HG02571 (cell line): ENCODE results near the gene DPEP3.

Source experiments
- ATAC-seq: cut with Tn5 transposase; IDR thresholded peaks from one replicate; pipeline ENCODE4 v1.9.1; 2021; ENCODE audit warnings: mild to moderate bottlenecking, moderate library complexity; ENCODE audit not compliant: unreplicated experiment

The DPEP3 gene

DNA sequence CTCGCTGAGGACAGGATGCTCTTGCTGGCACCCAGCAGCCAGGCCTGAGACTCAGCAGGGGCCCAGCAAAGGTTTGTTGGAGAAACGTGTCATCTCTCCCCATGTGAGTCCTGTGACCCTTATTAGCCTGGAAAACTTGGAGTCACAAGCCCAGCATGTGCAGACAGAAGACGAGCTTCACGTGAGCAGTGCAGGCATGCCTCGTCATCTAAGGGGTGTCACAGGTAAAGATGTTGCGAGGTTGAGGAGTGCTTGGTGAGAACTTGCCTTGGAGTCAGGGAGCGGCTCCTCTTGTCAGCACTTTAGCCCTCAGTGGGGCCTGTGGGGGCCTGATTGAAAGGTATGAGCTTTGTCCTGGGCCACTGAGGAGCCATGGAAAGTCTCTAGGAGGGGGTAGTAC is 46.5 kb downstream of the DPEP3 start:
- no peak for ATAC-seq

DNA sequence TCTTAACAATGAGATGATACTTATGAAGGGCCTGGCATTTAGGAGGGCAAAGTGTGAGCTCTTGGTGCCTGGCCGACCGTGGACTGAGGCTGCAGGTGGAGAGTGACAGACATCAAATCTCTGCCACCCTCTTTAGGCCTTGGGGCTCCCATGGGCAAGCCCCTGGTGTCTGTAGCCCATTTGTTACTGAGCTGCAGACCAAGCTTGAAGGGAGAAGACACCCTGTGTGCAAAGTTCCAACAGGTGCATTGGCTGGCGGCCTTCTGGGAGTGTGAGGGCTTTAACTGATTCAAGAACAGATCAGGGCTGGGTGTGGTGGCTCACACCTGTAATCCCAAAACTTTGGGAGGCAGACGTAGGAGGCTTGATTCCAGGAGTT is 47.8 kb downstream of the DPEP3 start:
- no peak for ATAC-seq

- ATAC-seq = no peak
Measured at GRCh38 chr16:67931712-67932461, 48.4 kb downstream of the DPEP3 start, which contains the start of gene CTRL. Gene CTRL (minus strand): TSS chr16:67931862. CDS start chr16:67931852, 10 bp downstream.

DNA sequence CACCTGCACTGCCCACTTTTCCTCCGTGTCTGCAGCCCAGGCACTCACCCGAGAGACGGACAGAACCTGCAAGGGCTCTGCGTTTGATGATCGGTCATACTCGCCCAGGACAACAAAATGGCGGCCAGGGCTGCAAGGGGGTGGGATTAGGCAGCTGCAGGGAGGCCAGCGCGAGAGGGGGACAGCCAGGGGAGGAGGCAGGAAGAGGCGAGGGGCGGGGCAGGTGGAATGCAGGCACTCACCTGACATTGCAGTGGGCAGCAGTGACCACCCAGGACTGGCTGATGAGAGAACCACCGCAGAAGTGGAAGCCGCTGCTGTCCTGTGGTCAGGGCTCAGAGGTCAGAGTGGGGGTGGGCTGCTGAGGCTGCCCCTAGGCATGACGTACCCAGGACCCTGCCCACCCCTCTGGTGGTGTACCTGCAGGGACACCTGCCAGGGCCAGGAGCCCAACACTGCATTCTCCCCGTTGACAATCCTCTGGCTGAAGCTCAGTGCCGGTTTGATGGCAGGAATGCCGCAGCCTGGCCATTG is 49.6 kb downstream of the DPEP3 start:
- no peak for ATAC-seq

DNA sequence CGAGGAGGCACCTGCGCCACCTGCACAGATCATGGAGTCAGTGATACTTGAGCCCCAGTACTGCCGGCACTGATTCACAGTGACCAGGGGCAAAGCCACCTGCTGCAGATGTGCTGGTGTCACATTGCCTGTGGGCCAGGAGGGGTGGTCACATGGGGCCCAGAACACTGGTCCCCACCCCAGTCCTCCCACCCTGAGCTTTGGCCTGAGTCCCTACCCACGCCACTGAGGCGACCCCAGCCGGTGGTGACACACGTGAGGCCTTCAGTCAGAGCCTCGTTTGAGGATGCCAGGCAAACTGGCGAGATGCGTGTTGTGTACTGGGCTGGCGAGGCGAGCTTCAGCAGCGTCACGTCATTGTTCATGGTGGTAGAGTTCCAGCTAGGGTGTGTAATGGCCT is 50.1 kb downstream of the DPEP3 start:
- no peak for ATAC-seq

GRCh38 chr16:67928561-67929364 is 51.5 kb downstream of the DPEP3 start:
- no peak for ATAC-seq

GRCh38 chr16:67928147-67928546 is 52.2 kb downstream of the DPEP3 start:
- no peak for ATAC-seq

- ATAC-seq = no peak
Measured at GRCh38 chr16:67927131-67927941, 53.0 kb downstream of the DPEP3 start.

DNA sequence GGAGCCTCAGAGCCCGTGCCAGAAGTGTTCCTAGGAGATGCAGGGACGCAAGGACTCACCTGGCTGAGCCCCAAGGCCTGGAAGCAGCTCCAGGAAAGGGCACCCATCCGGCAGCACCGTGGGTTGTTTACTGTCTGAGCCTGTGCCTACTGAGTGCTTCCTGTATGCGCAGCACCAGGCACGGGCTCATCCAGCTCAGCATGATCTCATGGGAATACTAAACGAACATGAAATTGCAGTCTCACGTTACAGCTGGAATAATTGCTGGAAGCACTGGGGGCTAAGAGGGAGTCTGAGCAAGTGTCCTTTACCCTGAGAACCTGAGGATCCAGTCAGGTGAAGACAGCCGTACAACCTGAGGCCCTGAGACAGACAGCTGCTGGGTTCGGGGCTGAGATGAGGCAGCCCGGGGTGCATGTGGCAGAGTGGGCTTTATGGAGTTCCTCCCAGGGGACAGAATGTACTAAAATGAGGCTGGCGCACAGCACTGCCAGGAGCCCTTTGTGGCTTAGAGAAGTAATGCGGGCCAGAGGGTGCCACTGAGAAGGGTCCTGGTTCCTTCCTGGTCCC is 54.0 kb downstream of the DPEP3 start:
- no peak for ATAC-seq
